ENCODE results near the gene MRPL49.
"Not testable (repeated sequence)": the region's sequence is repeated elsewhere in the genome, so short reads cannot be mapped to it uniquely, and the experiment has no call there.

MRPL49 gene

GRCh38 chr11:65167656-65168055 is 45.5 kb downstream of the MRPL49 start:
- Histone ChIP-seq H3K9me3 (ENCODE audit: control insufficient read depth in 1 of 2, low read length in 2 of 2) (no peaks in the 10 kb centered on the region), H3K27me3 (ENCODE audit: control insufficient read depth in 1 of 2, insufficient read depth in 2 of 2, low read length in 2 of 2) (no peaks in the 10 kb centered on the region), H3K27ac (ENCODE audit: low read depth, low read length) (no peak overlapping the region), H3K4me1 (ENCODE audit: control insufficient read depth in 1 of 2, insufficient read depth in 2 of 2, low read length in 2 of 2) (peaks cover 0 to 4% of the 10 kb centered on the region in 2 donors), H3K4me3 (ENCODE audit: low read depth in 1 of 2, low read length in 2 of 2) (no peak overlapping the region), H3K9ac (ENCODE audit: low read depth in 1 of 2, low read length in 2 of 2) (no peak overlapping the region), H3K36me3 (ENCODE audit: control insufficient read depth in 1 of 2, insufficient read depth in 2 of 2, low read length in 2 of 2) (no peaks in the 10 kb centered on the region)

DNA sequence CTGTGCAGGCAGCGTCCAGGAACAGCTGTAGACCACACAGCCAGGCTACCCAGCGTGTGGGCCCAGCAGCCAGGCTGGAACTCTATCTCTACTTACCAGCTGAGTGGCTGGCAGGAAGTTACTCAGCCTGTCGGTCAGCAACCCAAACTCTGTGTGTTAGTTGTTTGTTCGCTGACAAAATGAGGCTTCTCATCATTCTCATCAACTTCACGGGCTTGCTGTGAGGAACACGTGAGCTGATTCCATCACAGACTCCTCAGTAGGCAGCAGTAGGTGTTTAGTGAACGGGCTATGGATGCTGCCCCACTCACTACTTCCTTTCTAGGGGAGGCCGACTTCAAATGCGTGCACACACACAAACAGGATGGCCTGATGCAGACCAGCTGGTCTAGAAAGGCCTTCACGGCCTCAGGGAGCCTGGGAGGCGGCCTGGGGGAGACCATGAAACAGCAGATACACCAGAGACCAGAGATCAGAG is 47.1 kb downstream of the MRPL49 start:
- H3K27me3 ChIP-seq (ENCODE audit: control insufficient read depth in 1 of 2, insufficient read depth in 2 of 2, low read length in 2 of 2): no peaks in the 10 kb centered on the region
- no peaks in the 10 kb centered on the region for H3K9me3 ChIP-seq (ENCODE audit: control insufficient read depth in 1 of 2, low read length in 2 of 2)
- no peak overlapping the region for H3K9ac ChIP-seq (ENCODE audit: low read depth in 1 of 2, low read length in 2 of 2)
- no peak overlapping the region for H3K27ac ChIP-seq (ENCODE audit: low read depth, low read length)
- no peaks in the 10 kb centered on the region for H3K36me3 ChIP-seq (ENCODE audit: control insufficient read depth in 1 of 2, insufficient read depth in 2 of 2, low read length in 2 of 2)
- H3K4me3 ChIP-seq (ENCODE audit: low read depth in 1 of 2, low read length in 2 of 2): no peak overlapping the region
- peaks cover 0 to 4% of the 10 kb centered on the region in 2 donors for H3K4me1 ChIP-seq (ENCODE audit: control insufficient read depth in 1 of 2, insufficient read depth in 2 of 2, low read length in 2 of 2)

DNA sequence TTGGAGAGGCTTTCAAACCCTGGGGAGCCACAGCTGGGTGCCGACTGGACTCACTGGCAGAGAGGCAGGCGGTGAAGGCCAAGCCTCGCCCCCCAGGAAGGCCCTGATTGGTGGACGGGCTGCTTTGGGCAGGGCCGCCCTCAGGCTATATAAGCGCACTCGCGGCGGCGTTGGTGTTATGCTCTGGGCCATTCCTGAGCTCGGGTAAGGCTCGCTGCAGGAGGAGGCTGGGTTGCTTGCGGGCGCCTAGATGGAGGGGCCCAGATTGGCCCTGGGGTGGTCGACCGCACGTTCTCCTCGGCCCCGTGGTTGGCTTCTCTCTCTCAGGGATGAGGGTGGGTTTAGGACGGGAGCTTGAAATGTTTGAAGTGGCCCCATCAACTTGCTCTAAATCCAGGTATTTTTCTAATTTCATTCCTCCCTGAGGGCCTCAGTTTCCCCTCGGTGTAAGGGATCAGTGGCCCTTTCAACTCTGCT is 48.0 kb downstream of the MRPL49 start, which contains the start of gene SPDYC:
Gene SPDYC (plus strand): TSS at position 176 of the 477 bp plus-strand sequence. CDS start 1,125 bp downstream, outside the sequence.
- Histone ChIP-seq H3K4me3 (ENCODE audit: low read depth in 1 of 2, low read length in 2 of 2) (no peak within 1 kb of the TSS), H3K36me3 (ENCODE audit: control insufficient read depth in 1 of 2, insufficient read depth in 2 of 2, low read length in 2 of 2) (no peaks in the 10 kb centered on the region), H3K9me3 (ENCODE audit: control insufficient read depth in 1 of 2, low read length in 2 of 2) (no peaks in the 10 kb centered on the region), H3K27me3 (ENCODE audit: control insufficient read depth in 1 of 2, insufficient read depth in 2 of 2, low read length in 2 of 2) (no peaks in the 10 kb centered on the region), H3K9ac (ENCODE audit: low read depth in 1 of 2, low read length in 2 of 2) (no peak within 1 kb of the TSS), H3K27ac (ENCODE audit: low read depth, low read length) (no peak within 1 kb of the TSS), H3K4me1 (ENCODE audit: control insufficient read depth in 1 of 2, insufficient read depth in 2 of 2, low read length in 2 of 2) (peaks cover 0 to 4% of the 10 kb centered on the region in 2 donors)

DNA sequence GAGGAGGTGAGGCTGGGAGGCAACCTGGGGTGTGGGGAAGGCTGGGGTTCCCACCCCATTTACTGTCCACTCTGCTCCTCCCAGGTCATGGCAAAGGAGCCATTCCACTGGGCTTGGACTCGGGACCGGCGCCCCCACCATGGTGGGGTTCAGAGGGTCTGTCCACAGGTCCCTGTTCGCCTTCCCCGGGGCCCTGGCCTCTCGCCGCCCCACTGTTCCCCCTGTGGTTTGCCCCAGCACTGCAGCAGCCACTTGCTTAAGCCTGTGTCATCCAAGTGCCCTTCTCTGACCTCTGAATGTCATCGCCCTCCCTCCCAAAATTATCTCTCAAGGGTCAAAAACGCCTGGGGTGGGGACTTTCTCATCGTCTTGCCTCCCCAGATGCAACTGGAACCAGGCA is 50.5 kb downstream of the MRPL49 start:
- Histone ChIP-seq H3K27me3 (ENCODE audit: control insufficient read depth in 1 of 2, insufficient read depth in 2 of 2, low read length in 2 of 2) (no peaks in the 10 kb centered on the region), H3K4me1 (ENCODE audit: control insufficient read depth in 1 of 2, insufficient read depth in 2 of 2, low read length in 2 of 2) (no peaks in the 10 kb centered on the region), H3K4me3 (ENCODE audit: low read depth in 1 of 2, low read length in 2 of 2) (no peak overlapping the region), H3K36me3 (ENCODE audit: control insufficient read depth in 1 of 2, insufficient read depth in 2 of 2, low read length in 2 of 2) (no peaks in the 10 kb centered on the region), H3K9me3 (ENCODE audit: control insufficient read depth in 1 of 2, low read length in 2 of 2) (no peaks in the 10 kb centered on the region), H3K27ac (ENCODE audit: low read depth, low read length) (no peak overlapping the region), H3K9ac (ENCODE audit: low read depth in 1 of 2, low read length in 2 of 2) (no peak overlapping the region)

GRCh38 chr11:65174571-65175010 is 52.5 kb downstream of the MRPL49 start:
- H3K9me3 ChIP-seq (ENCODE audit: control insufficient read depth in 1 of 2, low read length in 2 of 2); H3K4me1 ChIP-seq (ENCODE audit: control insufficient read depth in 1 of 2, insufficient read depth in 2 of 2, low read length in 2 of 2); H3K9ac ChIP-seq (ENCODE audit: low read depth in 1 of 2, low read length in 2 of 2); H3K36me3 ChIP-seq (ENCODE audit: control insufficient read depth in 1 of 2, insufficient read depth in 2 of 2, low read length in 2 of 2); H3K4me3 ChIP-seq (ENCODE audit: low read depth in 1 of 2, low read length in 2 of 2); H3K27ac ChIP-seq (ENCODE audit: low read depth, low read length); H3K27me3 ChIP-seq (ENCODE audit: control insufficient read depth in 1 of 2, insufficient read depth in 2 of 2, low read length in 2 of 2): not testable (repeated sequence)
